ENCODE data around the gene CHRNA7. TPM values are rescaled to one million over a fixed set of nuclear protein-coding genes. Genes with fewer than 3 reads are reported as not detected.

Gene CHRNA7
- total and polyA plus RNA-seq, 12 donors = 0.44 to 2.7 (median 1.1) TPM; not detected in 1

- WGBS, 2 donors = 90 to 95% methylated on average over 2 of the region's 2 CpGs
- Histone ChIP-seq H3K36me3 (no peaks in the 10 kb centered on the region), H3K27me3 (peaks cover 0 to 24% (median 5%) of the 10 kb centered on the region in 7 donors), H3K27ac (no peak overlapping the region), H3K4me1 (no peaks in the 10 kb centered on the region), H3K9me3 (no peaks in the 10 kb centered on the region), H3K4me3 (no peak overlapping the region)
- TF ChIP-seq, protein P1, sequence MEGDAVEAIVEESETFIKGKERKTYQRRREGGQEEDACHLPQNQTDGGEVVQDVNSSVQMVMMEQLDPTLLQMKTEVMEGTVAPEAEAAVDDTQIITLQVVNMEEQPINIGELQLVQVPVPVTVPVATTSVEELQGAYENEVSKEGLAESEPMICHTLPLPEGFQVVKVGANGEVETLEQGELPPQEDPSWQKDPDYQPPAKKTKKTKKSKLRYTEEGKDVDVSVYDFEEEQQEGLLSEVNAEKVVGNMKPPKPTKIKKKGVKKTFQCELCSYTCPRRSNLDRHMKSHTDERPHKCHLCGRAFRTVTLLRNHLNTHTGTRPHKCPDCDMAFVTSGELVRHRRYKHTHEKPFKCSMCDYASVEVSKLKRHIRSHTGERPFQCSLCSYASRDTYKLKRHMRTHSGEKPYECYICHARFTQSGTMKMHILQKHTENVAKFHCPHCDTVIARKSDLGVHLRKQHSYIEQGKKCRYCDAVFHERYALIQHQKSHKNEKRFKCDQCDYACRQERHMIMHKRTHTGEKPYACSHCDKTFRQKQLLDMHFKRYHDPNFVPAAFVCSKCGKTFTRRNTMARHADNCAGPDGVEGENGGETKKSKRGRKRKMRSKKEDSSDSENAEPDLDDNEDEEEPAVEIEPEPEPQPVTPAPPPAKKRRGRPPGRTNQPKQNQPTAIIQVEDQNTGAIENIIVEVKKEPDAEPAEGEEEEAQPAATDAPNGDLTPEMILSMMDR (IDR thresholded peaks at IDR 0.05) = no peak
- intact Hi-C loops (cut with DNase I) = no loop called here
- no peak for ATAC-seq
- DNase-seq = no peak
Measured at GRCh38 chr15:32020156-32020555, 10.2 kb upstream of the CHRNA7 start.

DNA sequence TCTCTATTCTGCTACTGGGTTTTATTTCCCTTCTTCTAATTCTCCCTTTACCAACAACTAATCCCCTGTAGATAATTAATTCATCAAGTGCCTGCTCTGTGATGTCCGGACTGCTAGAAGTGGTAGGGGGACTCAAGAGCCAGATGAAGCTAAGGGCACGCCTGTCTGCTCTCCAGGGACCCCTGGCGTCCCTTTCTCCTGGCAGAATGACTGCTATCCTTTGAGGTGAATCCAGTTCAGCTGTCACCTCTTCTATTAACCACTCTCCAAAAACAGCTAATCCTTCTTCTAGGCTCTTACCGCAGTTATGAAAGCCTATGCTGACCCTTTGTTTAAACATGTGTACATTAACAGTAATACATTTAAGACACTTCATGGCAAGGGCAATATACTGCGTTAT lies 1.4 kb upstream of the CHRNA7 start:
- peak overlapping the region in 1 of 10 donors; percentile 44 for H3K4me3 ChIP-seq
- WGBS, 2 donors = 10 to 12% methylated on average over 5 of the region's 5 CpGs
- H3K27me3 ChIP-seq = peaks cover 0 to 84% (median 68%) of the 10 kb centered on the region in 7 donors
- DNase-seq (no peak), ATAC-seq (no peak)
- intact Hi-C loops (cut with DNase I) = no loop called here
- H3K9me3 ChIP-seq = no peaks in the 10 kb centered on the region
- H3K4me1 ChIP-seq = peaks cover 0 to 17% (median 9%) of the 10 kb centered on the region in 9 donors
- TF ChIP-seq, protein P1 (IDR thresholded peaks at IDR 0.05) = no peak
- no peak overlapping the region for H3K27ac ChIP-seq
- H3K36me3 ChIP-seq = no peaks in the 10 kb centered on the region

DNA sequence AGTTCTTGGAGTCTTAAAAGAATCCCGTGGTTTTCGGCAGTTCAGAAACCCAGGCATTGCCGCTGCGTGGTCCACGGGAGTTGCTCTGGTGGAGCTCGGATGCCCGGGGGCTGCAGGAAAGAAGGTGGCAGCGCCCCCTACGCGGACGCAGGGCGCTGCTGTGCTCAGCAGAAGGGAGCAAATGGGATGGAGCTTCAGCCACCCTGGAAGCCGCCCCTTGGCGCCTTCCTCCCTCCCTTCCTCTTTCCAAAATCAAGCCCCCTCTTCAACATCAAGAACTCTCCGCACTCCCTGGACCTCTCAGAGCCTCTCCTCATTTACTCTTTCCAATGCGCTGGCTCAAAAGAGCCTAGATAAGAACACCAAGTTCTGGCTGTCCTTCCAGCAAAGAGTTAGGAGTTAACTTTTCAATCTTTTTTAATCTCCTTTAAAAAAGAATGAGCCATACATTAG lies 880 bp upstream of the CHRNA7 start:
- Histone ChIP-seq H3K27ac (no peak overlapping the region), H3K36me3 (no peaks in the 10 kb centered on the region), H3K4me3 (peak overlapping the region; percentile 10 to 62 (median 56)), H3K9me3 (no peaks in the 10 kb centered on the region), H3K4me1 (peaks cover 0 to 17% (median 9%) of the 10 kb centered on the region in 9 donors), H3K27me3 (peaks cover 0 to 83% (median 72%) of the 10 kb centered on the region in 7 donors)
- TF ChIP-seq, protein P1 (IDR thresholded peaks at IDR 0.05) = peak in 7 of 9 donors; percentile 3 to 44 (median 33)
- ATAC-seq (peak in 6 of 8 donors; percentile 39 to 86 (median 70)), DNase-seq (peak in 1 of 2 donors; percentile 15)
- intact Hi-C loops (cut with DNase I) = no loop called here
- WGBS, 2 donors = 1% methylated on average over 16 of the region's 16 CpGs

DNA sequence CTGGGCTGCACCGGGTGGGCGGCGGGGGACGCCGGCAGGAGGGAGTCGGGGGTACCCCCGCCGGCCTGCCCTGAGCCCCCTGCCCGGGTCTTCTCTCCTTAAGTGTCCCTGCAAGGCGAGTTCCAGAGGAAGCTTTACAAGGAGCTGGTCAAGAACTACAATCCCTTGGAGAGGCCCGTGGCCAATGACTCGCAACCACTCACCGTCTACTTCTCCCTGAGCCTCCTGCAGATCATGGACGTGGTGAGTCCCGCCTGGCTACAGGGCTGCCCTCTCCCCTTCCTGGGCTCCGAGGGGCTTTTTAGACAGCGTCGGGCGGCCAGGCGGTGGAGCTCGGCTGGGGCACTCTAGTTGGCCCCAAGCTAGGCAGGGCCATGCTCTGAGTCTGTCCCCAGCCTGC lies 480 bp downstream of the CHRNA7 start:
- TF ChIP-seq, protein P1 (IDR thresholded peaks at IDR 0.05) = no peak
- H3K36me3 ChIP-seq = no peaks in the 10 kb centered on the region
- H3K27me3 ChIP-seq = peaks cover 0 to 83% (median 70%) of the 10 kb centered on the region in 7 donors
- ATAC-seq = peak in 3 of 8 donors; percentile 4 to 45 (median 13)
- 2 to 4% methylated on average over 21 of the region's 21 CpGs for WGBS, 2 donors
- H3K4me3 ChIP-seq = peak overlapping the region; percentile 35 to 62 (median 56)
- H3K9me3 ChIP-seq = no peaks in the 10 kb centered on the region
- H3K4me1 ChIP-seq = peaks cover 0 to 17% (median 9%) of the 10 kb centered on the region in 9 donors
- peak overlapping the region in 1 of 10 donors; percentile 5 for H3K27ac ChIP-seq
- intact Hi-C loops (cut with DNase I) = no loop called here
- no peak for DNase-seq
